GM23338 (cell line): ENCODE data around the gene KDM1A. TPM values are rescaled to one million over a fixed set of nuclear protein-coding genes. Genes with fewer than 3 reads are reported as not detected.

Source experiments
- ATAC-seq: fragments of 200-7000 bp; cut with Tn5 transposase; 3 replicates; pipeline ENCODE4 v1.9.1; 2020
- DNase-seq: peaks from one replicate; pipeline ENCODE4 v3.0.0-alpha.2; 2015; ENCODE audit warnings: low spot score
- H2AFZ ChIP-seq: fragments of 200-600 bp; sonication (generic); 2 replicates; pipeline ENCODE4 v1.8.0; 2016; ENCODE audit warnings: antibody characterized with exemption, mild to moderate bottlenecking, moderate library complexity
- H3F3A ChIP-seq: fragments of 200-600 bp; sonication (generic); replicated peaks from 2 replicates; pipeline ENCODE4 v1.8.0; 2017; ENCODE audit warnings: antibody characterized with exemption, mixed run types, low read depth
- H3K27ac ChIP-seq: fragments of 200-600 bp; sonication (generic); 2 replicates; pipeline ENCODE4 v1.6.1; 2016; ENCODE audit warnings: low read depth
- H3K27me3 ChIP-seq: fragments of 200-600 bp; sonication (generic); 2 replicates; pipeline ENCODE4 v1.8.0; 2016; ENCODE audit warnings: mild to moderate bottlenecking, mixed run types, moderate library complexity; ENCODE audit not compliant: insufficient read depth
- H3K36me3 ChIP-seq: fragments of 200-600 bp; sonication (generic); 2 replicates; pipeline ENCODE4 v1.8.0; 2016; ENCODE audit warnings: mild to moderate bottlenecking; ENCODE audit not compliant: insufficient read depth
- H3K4me1 ChIP-seq: fragments of 200-600 bp; sonication (generic); 2 replicates; pipeline ENCODE4 v1.8.0; 2016; ENCODE audit warnings: mild to moderate bottlenecking, moderate library complexity; ENCODE audit not compliant: insufficient read depth
- H3K4me2 ChIP-seq: fragments of 200-600 bp; sonication (generic); 2 replicates; pipeline ENCODE4 v1.7.1; 2017; ENCODE audit warnings: mixed run types
- H3K4me3 ChIP-seq: fragments of 200-600 bp; sonication (generic); 2 replicates; pipeline ENCODE4 v1.6.1; 2016; ENCODE audit warnings: mixed run types
- H3K79me2 ChIP-seq: fragments of 200-600 bp; sonication (generic); replicated peaks from 2 replicates; pipeline ENCODE4 v1.8.0; 2017; ENCODE audit warnings: mild to moderate bottlenecking; ENCODE audit not compliant: insufficient read depth
- H3K9me2 ChIP-seq: fragments of 200-600 bp; sonication (generic); 2 replicates; pipeline ENCODE4 v1.8.0; 2017; ENCODE audit not compliant: insufficient read depth
- H4K20me1 ChIP-seq: fragments of 200-600 bp; sonication (generic); replicated peaks from 2 replicates; pipeline ENCODE4 v1.8.0; 2017; ENCODE audit warnings: mild to moderate bottlenecking; ENCODE audit not compliant: insufficient read depth
- H3K27ac Mint-ChIP-seq: 2 replicates; pipeline ENCODE4 v1.8.0; 2020; ENCODE audit warnings: inconsistent platforms, mild to moderate bottlenecking, moderate library complexity, mixed read lengths
- H3K27me3 Mint-ChIP-seq: 3 replicates; pipeline ENCODE4 v1.8.0; 2022; ENCODE audit warnings: low read depth, mild to moderate bottlenecking, moderate library complexity, mixed read lengths, inconsistent platforms; ENCODE audit not compliant: insufficient read depth, poor library complexity
- H3K36me3 Mint-ChIP-seq: 3 replicates; pipeline ENCODE4 v1.8.0; 2021; ENCODE audit warnings: low read depth, mild to moderate bottlenecking, inconsistent platforms, moderate library complexity, mixed read lengths
- H3K4me1 Mint-ChIP-seq: 3 replicates; pipeline ENCODE4 v1.8.0; 2020; ENCODE audit warnings: mild to moderate bottlenecking, inconsistent platforms, mixed read lengths
- H3K4me3 Mint-ChIP-seq: 3 replicates; pipeline ENCODE4 v1.8.0; 2021; ENCODE audit warnings: moderate library complexity, mild to moderate bottlenecking, inconsistent platforms, mixed read lengths
- H3K9me3 Mint-ChIP-seq: 3 replicates; pipeline ENCODE4 v1.8.0; 2020; ENCODE audit warnings: moderate library complexity, mild to moderate bottlenecking, inconsistent platforms, mixed read lengths
- CREB1 ChIP-seq: fragments of 250-450 bp; sonication (Bioruptor Pico); IDR thresholded peaks from 2 replicates; pipeline ENCODE4 v1.5.0; 2020; ENCODE audit warnings: low read depth, mild to moderate bottlenecking, moderate library complexity
- CTCF ChIP-seq, 2 experiments: fragments of 200-600 bp in 1 of 2; sonication (generic) in 1 of 2; conservative IDR thresholded peaks; 2 replicates each; pipeline versions ENCODE4 v1.5.1 to v1.6.1; 2016 to 2017; ENCODE audit warnings: antibody characterized with exemption in 2 of 2, low read depth in 2 of 2, mild to moderate bottlenecking in 2 of 2, moderate library complexity in 1 of 2
- EZH2 ChIP-seq: fragments of 200-600 bp; sonication (generic); IDR thresholded peaks from one replicate; pipeline ENCODE4 v1.8.0; 2017; ENCODE audit warnings: antibody characterized with exemption, mild to moderate bottlenecking, low read depth; ENCODE audit not compliant: unreplicated experiment
- JUNB ChIP-seq: IDR thresholded peaks from one replicate; pipeline ENCODE4 v1.6.1; 2016; ENCODE audit warnings: antibody characterized with exemption; ENCODE audit not compliant: unreplicated experiment
- POLR2AphosphoS5 ChIP-seq: IDR thresholded peaks from 2 replicates; pipeline ENCODE4 v1.6.1; 2016; ENCODE audit warnings: antibody characterized with exemption, low read depth
- REST ChIP-seq: IDR thresholded peaks from one replicate; pipeline ENCODE4 v1.6.1; 2018; ENCODE audit warnings: antibody characterized with exemption; ENCODE audit not compliant: unreplicated experiment
- STAT1 ChIP-seq: IDR thresholded peaks from one replicate; pipeline ENCODE4 v1.6.1; 2016; ENCODE audit warnings: antibody characterized with exemption; ENCODE audit not compliant: unreplicated experiment
- ZNF114 ChIP-seq: fragments of 250-450 bp; sonication (Bioruptor Pico); IDR thresholded peaks from 2 replicates; pipeline ENCODE4 v1.5.0; 2020; ENCODE audit warnings: mild to moderate bottlenecking, moderate library complexity
- ZNF331 ChIP-seq: fragments of 250-450 bp; sonication (Bioruptor Pico); IDR thresholded peaks from 2 replicates; pipeline ENCODE4 v1.5.0; 2020; ENCODE audit warnings: low read depth, mild to moderate bottlenecking, moderate library complexity
- polyA plus RNA-seq: library from polyadenylated mRNA; unstranded; fragments of >200 nt; fragmentation: Nextera tagmentation; extraction: Ambion mirVana; gene quantifications from 2 replicates; pipeline ENCODE4 v1.2.1, GENCODE V29; 2016
- total RNA-seq: library from RNA; depleted of rRNA; stranded (reverse); fragments of >200 nt; shearing (Covaris generic); gene quantifications from 2 replicates; pipeline ENCODE4 v1.2.3, GENCODE V29; 2014

The KDM1A gene
- total and polyA plus RNA-seq, 2 experiments from 2014 or later = 86.4 to 252 TPM

- TF ChIP-seq STAT1 = no peak
- no peak for TF ChIP-seq CREB1 (CRISPR knock-in tag)
- TF ChIP-seq REST = no peak
- no peak for TF ChIP-seq EZH2
- no peak for TF ChIP-seq ZNF331 (CRISPR knock-in tag)
- TF ChIP-seq CTCF (conservative IDR thresholded peaks at IDR 0.05; ENCODE audit: low read depth in 2 of 2) = peak; percentile 53 to 56
- TF ChIP-seq JUNB = no peak
- Histone ChIP-seq H3F3A (peaks cover 29% of the 10 kb centered on the region), H3K4me2 (no peak overlapping the region), H4K20me1 (peaks cover 40% of the 10 kb centered on the region), H3K27ac (peak overlapping the region; percentile 57; the same call in 1 of the 2 replicates), H3K9me2 (no peaks in the 10 kb centered on the region), H3K27me3 (no peaks in the 10 kb centered on the region), H3K4me1 (0 out of 2 replicates have a peak, but pooled peaks cover 4% of the 10 kb centered on the region), H3K4me3 (no peak overlapping the region), H3K79me2 (no peaks in the 10 kb centered on the region), H3K36me3 (peaks cover 66% of the 10 kb centered on the region), H2AFZ (no peak overlapping the region)
- DNase-seq = peak; percentile 76
- H3K36me3 Mint-ChIP-seq = peaks cover 90% of the 10 kb centered on the region
- H3K4me3 Mint-ChIP-seq = no peak overlapping the region
- peaks cover 9% of the 10 kb centered on the region; the same call in 2 of the 3 replicates for H3K4me1 Mint-ChIP-seq
- H3K27ac Mint-ChIP-seq = peak overlapping the region; percentile 43; the same call in 1 of the 2 replicates
- peak; percentile 80 for ATAC-seq
- H3K9me3 Mint-ChIP-seq = no peaks in the 10 kb centered on the region
- H3K27me3 Mint-ChIP-seq = peaks cover 4% of the 10 kb centered on the region
These were observed 62.1 kb downstream of the KDM1A start for GRCh38 chr1:23081376-23081775.

DNA sequence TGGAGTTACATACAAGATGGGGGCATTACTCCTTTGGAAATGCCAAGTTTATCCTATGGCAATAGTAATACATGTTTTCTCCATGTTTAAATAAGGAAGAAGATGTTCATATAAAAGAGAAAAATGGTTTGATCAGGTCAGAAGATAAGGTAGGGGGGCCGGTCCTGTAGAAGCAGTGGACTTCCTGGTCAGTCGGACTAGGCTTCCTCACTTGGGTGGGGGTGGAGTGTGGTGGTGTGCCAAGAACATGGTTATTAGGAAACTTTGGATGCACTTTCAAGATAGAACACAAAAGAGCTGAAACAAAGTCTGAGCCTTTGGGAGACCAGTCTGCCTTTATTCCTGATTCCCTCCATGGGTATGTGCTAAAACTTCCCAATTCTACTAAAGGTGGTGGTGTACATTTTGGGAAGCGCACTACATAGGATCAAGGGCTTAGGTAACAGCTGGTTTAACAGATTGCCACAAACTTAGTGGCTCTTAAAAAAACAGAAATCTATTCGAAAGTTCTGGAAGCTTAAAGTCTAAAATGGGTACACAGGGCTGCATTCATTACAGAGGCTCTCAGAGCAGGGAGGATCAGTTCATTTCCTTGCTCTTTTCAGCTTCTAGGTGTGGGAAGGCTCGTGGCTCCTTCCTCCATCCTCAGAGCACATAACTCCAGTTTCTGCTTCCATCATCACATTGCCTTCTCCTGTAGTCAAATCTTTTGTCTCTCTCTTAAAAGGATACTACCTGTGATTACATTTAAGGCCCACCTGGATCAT is 64.6 kb downstream of the KDM1A start:
- DNase-seq = no peak
- Histone ChIP-seq H3K27me3 (no peaks in the 10 kb centered on the region), H3K27ac (no peak overlapping the region; the same call in 1 of the 2 replicates), H4K20me1 (peaks cover 34% of the 10 kb centered on the region), H3K9me2 (no peaks in the 10 kb centered on the region), H3K79me2 (no peaks in the 10 kb centered on the region), H2AFZ (no peak overlapping the region), H3K4me1 (0 out of 2 replicates have a peak, but pooled peaks cover 4% of the 10 kb centered on the region), H3F3A (peaks cover 31% of the 10 kb centered on the region), H3K4me3 (no peak overlapping the region), H3K4me2 (no peak overlapping the region), H3K36me3 (peaks cover 43% of the 10 kb centered on the region)
- Mint-ChIP-seq H3K4me1 (peaks cover 9% of the 10 kb centered on the region; the same call in 2 of the 3 replicates), H3K9me3 (no peaks in the 10 kb centered on the region), H3K36me3 (peaks cover 96% of the 10 kb centered on the region), H3K27me3 (peaks cover 3% of the 10 kb centered on the region), H3K4me3 (no peak overlapping the region), H3K27ac (no peak overlapping the region)
- no peak for ATAC-seq
- TF ChIP-seq POLR2AphosphoS5 (peak; percentile 25; the same call in 1 of the 2 replicates), STAT1 (no peak), ZNF114 (CRISPR knock-in tag) (no peak)
